ENCODE measurements around the gene CDC6.

- TF ChIP-seq HDGF (IDR thresholded peaks at IDR 0.05; ENCODE audit: borderline replicate concordance) (no peak), BHLHE40 (IDR thresholded peaks at IDR 0.05; ENCODE audit: borderline replicate concordance) (no peak), CTBP1 (IDR thresholded peaks at IDR 0.05; ENCODE audit: borderline replicate concordance) (no peak), ELF4 (IDR thresholded peaks at IDR 0.05) (no peak), TARDBP (IDR thresholded peaks at IDR 0.05) (no peak), SP1 (IDR thresholded peaks at IDR 0.05) (no peak), FOXM1 (IDR thresholded peaks at IDR 0.05; ENCODE audit: borderline replicate concordance) (no peak), NFRKB (IDR thresholded peaks at IDR 0.05) (no peak), ZNF384 (IDR thresholded peaks at IDR 0.05) (no peak), PKNOX1 (IDR thresholded peaks at IDR 0.05) (no peak), L3MBTL2 (conservative IDR thresholded peaks at IDR 0.05) (no peak), ARNT (IDR thresholded peaks at IDR 0.05) (no peak)
Observed at GRCh38 chr17:40345161-40345993, 57.7 kb downstream of the CDC6 start.
